ENCODE data around the gene DTX1. TPM values are rescaled to one million over a fixed set of nuclear protein-coding genes. Genes with fewer than 3 reads are reported as not detected.
A peak's percentile ranks its signal among the peaks of the same experiment; 100 is the strongest.

The DTX1 gene
- total RNA-seq, 3 donors from 2014 or later: 7.9 to 46.6 (median 20.0) TPM

DNA sequence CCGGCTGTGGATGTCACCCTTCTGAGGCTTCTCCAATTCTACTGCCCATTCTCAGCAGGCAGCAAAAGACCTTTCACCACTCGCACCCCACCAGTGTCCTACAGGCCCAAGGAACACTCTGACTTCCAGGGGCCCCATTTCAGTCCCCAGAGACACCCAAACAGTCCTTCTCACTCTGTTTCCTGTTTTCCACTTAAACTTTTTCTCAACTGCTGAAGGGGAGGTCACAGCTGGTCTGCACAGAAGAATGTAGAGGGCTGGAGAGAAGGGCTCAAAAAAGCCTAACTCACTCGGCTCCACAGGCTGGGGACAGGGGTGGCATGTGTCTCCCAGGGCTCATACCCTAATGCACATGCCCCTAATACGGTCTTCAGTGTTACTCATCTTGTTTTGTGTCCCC, 4.2 kb upstream of the DTX1 start:
- no peak for TF ChIP-seq POLR2AphosphoS5 (IDR thresholded peaks at IDR 0.05)
- TF ChIP-seq, protein P1, sequence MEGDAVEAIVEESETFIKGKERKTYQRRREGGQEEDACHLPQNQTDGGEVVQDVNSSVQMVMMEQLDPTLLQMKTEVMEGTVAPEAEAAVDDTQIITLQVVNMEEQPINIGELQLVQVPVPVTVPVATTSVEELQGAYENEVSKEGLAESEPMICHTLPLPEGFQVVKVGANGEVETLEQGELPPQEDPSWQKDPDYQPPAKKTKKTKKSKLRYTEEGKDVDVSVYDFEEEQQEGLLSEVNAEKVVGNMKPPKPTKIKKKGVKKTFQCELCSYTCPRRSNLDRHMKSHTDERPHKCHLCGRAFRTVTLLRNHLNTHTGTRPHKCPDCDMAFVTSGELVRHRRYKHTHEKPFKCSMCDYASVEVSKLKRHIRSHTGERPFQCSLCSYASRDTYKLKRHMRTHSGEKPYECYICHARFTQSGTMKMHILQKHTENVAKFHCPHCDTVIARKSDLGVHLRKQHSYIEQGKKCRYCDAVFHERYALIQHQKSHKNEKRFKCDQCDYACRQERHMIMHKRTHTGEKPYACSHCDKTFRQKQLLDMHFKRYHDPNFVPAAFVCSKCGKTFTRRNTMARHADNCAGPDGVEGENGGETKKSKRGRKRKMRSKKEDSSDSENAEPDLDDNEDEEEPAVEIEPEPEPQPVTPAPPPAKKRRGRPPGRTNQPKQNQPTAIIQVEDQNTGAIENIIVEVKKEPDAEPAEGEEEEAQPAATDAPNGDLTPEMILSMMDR (IDR thresholded peaks at IDR 0.05): no peak
- no peak for TF ChIP-seq POLR2A (IDR thresholded peaks at IDR 0.05)
- Histone ChIP-seq H3K27me3 (peaks cover 0 to 7% of the 10 kb centered on the region in 2 donors), H3K4me1 (no peaks in the 10 kb centered on the region), H3K4me3 (no peak overlapping the region), H3K27ac (no peak overlapping the region), H3K9me3 (no peaks in the 10 kb centered on the region), H3K36me3 (no peaks in the 10 kb centered on the region)
- no peak for DNase-seq (ENCODE audit: low spot score in 2 of 2)
- intact Hi-C loops (cut with DNase I; ENCODE audit: low total_unique reads): no loop called here

DNA sequence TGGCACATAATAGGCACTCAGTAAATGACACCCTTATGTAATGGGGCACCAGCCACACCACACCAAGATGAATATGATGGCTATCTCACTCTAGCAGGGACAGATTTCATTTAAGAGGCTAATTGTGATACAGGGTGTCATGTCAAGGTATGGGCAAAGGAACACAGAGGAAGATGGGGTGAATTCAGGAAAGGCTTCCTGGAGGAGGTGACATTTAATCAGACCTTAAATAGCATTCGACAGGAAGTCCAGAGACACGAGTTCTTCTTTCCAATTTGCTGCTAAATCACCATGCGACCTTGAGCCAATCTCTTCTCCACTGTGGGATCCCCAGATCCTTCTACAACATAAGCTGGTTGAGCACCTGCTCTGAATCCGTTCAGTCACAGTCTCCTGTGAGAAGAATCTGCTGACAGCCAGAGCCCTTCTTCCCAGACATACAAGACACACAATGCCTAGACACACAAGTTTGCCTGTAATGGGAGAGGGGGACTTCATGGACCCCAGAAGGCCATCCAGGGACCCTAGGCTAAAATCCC, 1.5 kb upstream of the DTX1 start:
- intact Hi-C loops (cut with DNase I; ENCODE audit: low total_unique reads): no loop called here
- no peak for TF ChIP-seq POLR2A (IDR thresholded peaks at IDR 0.05)
- Histone ChIP-seq H3K27ac (no peak overlapping the region), H3K4me3 (no peak overlapping the region), H3K36me3 (no peaks in the 10 kb centered on the region), H3K27me3 (peaks cover 0 to 7% of the 10 kb centered on the region in 2 donors), H3K9me3 (no peaks in the 10 kb centered on the region), H3K4me1 (no peaks in the 10 kb centered on the region)
- DNase-seq (ENCODE audit: low spot score in 2 of 2): no peak

DNA sequence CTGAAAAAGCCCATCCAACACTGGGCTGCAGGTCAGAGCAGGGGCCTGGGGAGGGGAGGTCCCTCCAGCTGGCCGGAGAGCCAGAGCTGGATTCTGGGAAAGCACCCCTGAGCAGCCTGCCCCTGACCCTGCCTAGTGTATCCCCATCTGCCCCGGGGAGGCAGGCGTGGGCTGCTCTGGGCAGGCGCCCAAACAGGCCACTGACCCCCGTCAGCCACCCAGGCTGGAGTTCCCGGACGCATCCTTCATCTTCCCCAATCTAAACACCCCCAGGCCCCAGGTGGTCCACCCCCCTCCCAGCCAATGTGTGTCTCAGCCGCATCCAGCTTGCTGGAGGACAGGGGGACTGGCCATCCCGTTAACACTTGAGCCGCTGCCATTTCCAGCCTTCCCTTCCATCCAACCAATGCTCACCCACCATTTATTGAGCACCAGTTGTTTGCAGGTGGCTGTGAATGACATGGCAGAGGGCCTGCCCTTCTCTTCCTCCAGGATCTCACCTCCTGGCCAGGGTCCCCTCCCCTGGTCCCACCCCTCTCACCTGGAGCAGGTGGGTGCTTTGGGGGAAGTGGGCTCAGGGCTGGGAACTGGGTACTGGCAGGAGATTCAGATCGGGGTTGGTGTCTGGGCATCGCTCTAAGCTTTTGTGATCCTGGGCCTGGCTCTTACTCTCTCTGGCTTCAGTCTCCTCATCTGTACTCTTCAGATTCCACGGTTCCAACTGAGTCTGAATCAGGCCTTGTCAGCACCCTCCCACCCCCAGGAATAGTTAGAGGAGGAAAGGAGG, 743 bp upstream of the DTX1 start:
- Histone ChIP-seq H3K27ac (peak overlapping the region in 1 of 2 donors; percentile 82), H3K36me3 (no peaks in the 10 kb centered on the region), H3K9me3 (no peaks in the 10 kb centered on the region), H3K4me3 (peak overlapping the region; percentile 58 to 84 (median 59)), H3K27me3 (peaks cover 0 to 7% of the 10 kb centered on the region in 2 donors), H3K4me1 (no peaks in the 10 kb centered on the region)
- intact Hi-C loops (cut with DNase I; ENCODE audit: low total_unique reads): no loop called here
- DNase-seq (ENCODE audit: low spot score in 2 of 2): no peak
- TF ChIP-seq, protein P1 (IDR thresholded peaks at IDR 0.05): no peak
- TF ChIP-seq POLR2A (IDR thresholded peaks at IDR 0.05) (no peak), POLR2AphosphoS5 (IDR thresholded peaks at IDR 0.05) (no peak)

DNA sequence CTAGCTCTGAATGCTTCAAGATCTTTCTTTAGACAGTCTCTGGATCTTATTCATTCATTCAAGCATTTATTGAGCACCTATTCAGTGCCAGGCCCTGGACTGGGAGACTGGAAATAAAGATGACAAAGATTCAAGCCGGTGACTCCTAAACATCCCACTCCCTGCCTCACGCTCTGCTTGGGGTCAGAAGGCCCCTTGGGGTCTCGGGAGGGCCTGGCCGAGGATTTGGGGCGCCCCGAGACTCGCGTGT, 224 bp upstream of the DTX1 start:
- peak overlapping the region in 1 of 2 donors; percentile 82 for H3K27ac ChIP-seq
- TF ChIP-seq POLR2AphosphoS5 (IDR thresholded peaks at IDR 0.05): no peak
- TF ChIP-seq POLR2A (IDR thresholded peaks at IDR 0.05): no peak
- TF ChIP-seq, protein P1 (IDR thresholded peaks at IDR 0.05): no peak
- H3K4me1 ChIP-seq: no peaks in the 10 kb centered on the region
- peaks cover 0 to 7% of the 10 kb centered on the region in 2 donors for H3K27me3 ChIP-seq
- DNase-seq (ENCODE audit: low spot score in 2 of 2): no peak
- no peaks in the 10 kb centered on the region for H3K9me3 ChIP-seq
- intact Hi-C loops (cut with DNase I; ENCODE audit: low total_unique reads): no loop called here
- no peaks in the 10 kb centered on the region for H3K36me3 ChIP-seq
- H3K4me3 ChIP-seq: peak overlapping the region; percentile 58 to 84 (median 59)

DNA sequence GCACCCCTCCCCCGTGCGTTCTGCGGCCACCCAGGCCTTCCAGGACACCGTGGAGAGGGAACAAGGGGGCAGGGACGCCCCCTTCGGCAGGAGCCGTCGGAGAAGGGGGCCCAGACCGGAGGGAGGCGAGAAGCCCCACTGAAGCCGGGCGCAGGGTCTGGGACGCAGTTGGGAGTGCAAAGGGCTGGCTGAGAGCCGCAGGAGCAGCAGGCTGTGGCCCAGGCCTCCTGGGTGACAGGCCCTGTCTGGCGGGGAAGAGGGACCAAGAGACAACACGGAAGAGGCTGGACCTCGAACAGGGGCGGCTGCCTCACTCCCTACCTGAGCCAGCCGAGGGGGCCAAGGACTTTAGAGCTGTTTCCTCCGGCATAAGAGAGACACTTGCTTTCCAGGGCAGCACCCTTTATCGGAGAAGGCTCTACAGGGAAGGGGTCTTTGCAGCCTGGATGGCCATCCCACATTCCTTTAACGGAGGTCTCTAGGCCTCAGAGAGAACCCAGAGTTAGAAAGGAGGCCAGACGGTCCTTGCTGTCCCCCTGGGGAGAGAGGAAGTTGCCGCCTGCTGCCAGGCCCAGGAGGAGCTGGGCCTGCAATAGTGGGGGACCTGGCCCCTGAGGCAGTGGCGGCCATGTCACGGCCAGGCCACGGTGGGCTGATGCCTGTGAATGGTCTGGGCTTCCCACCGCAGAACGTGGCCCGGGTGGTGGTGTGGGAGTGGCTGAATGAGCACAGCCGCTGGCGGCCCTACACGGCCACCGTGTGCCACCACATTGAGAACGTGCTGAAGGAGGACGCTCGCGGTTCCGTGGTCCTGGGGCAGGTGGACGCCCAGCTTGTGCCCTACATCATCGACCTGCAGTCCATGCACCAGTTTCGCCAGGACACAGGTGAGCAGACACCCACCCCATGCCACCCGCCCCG, 1.3 kb downstream of the DTX1 start:
- Histone ChIP-seq H3K4me3 (peak overlapping the region; percentile 58 to 84 (median 59)), H3K36me3 (no peaks in the 10 kb centered on the region), H3K4me1 (no peaks in the 10 kb centered on the region), H3K27me3 (peaks cover 0 to 7% of the 10 kb centered on the region in 2 donors), H3K27ac (peak overlapping the region; percentile 6 to 82), H3K9me3 (no peaks in the 10 kb centered on the region)
- DNase-seq (ENCODE audit: low spot score in 2 of 2): no peak
- intact Hi-C loops (cut with DNase I; ENCODE audit: low total_unique reads): no loop called here
- TF ChIP-seq, protein P1 (IDR thresholded peaks at IDR 0.05): no peak
- no peak for TF ChIP-seq POLR2A (IDR thresholded peaks at IDR 0.05)
